OCI-LY3 (cell line): ENCODE data around the gene CGB7.

ENCODE experiments used
- EZH2phosphoT487 ChIP-seq: fragments of 200-600 bp; shearing (Covaris generic); IDR thresholded peaks from 2 replicates; pipeline ENCODE4 v1.6.1; 2018; ENCODE audit warnings: antibody characterized with exemption, mixed run types, low read depth
- TF ChIP-seq, protein P1 (sequence below): fragments of 200-600, 300-600 bp; sonication (generic); IDR thresholded peaks from 2 replicates; pipeline ENCODE4 v1.5.1; 2014; ENCODE audit warnings: antibody characterized with exemption, low read length, low read depth

DNA sequence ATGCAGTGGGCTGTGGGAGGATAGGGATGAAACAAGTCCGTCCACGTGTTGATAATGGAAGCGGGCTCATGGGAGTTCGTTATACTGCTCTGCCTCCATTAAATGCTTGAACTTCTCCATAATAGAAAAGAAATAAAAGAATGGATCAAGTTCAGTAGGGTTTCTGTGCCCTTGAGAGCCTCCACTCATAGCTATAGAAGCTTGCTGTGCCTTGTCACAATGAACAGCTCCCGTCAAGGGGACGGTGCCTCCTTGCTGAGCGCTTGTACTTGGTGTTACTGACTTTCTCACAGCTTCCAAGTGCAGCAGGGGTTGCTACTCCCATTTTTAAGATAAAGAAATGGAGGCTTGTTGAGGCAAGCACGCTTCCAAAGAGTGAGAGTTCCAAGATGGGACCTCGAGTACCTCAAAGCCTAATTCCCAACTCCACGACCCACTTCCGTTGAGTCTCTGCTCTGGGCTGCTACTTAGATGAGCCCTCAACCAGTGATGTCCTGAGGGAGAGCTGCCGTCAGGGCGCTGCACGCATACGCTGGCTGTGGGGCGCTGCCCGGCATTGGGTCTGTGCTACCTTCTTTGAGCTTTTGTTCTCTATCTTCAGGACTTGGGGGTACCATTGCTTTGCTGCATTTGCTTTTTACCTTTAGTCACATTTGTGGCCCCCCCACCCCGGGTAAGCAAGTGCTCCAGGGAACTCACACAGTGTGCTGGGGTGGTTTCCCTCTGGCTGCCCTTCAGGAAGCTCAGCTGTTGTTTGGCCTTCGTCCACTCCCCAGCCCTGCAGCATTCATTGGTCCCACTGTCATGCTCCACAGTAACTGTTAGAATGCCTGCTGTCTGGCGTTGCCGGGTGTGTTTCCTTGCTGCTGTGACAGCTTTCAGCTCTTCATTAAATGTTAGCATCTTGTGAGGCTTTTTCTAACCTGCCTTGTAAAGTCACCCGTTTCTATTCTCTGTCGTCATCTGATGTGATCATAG, 37.2 kb upstream of the CGB7 start:
- TF ChIP-seq, protein P1, sequence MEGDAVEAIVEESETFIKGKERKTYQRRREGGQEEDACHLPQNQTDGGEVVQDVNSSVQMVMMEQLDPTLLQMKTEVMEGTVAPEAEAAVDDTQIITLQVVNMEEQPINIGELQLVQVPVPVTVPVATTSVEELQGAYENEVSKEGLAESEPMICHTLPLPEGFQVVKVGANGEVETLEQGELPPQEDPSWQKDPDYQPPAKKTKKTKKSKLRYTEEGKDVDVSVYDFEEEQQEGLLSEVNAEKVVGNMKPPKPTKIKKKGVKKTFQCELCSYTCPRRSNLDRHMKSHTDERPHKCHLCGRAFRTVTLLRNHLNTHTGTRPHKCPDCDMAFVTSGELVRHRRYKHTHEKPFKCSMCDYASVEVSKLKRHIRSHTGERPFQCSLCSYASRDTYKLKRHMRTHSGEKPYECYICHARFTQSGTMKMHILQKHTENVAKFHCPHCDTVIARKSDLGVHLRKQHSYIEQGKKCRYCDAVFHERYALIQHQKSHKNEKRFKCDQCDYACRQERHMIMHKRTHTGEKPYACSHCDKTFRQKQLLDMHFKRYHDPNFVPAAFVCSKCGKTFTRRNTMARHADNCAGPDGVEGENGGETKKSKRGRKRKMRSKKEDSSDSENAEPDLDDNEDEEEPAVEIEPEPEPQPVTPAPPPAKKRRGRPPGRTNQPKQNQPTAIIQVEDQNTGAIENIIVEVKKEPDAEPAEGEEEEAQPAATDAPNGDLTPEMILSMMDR = no peak
- TF ChIP-seq EZH2phosphoT487 = no peak
